Activated CD4-positive, alpha-beta T cell treated with anti-CD3 and anti-CD28 coated beads for 1 hour (primary cell): ENCODE results near the gene ECE1.
A peak's percentile ranks its signal among the peaks of the same experiment; 100 is the strongest.

Source experiments
- DNase-seq: peaks from one replicate; pipeline ENCODE4 v3.0.0-alpha.2; 2020

The ECE1 gene

GRCh38 chr1:21325231-21325718 is 35.0 kb upstream of the ECE1 start:
- no peak for DNase-seq

DNA sequence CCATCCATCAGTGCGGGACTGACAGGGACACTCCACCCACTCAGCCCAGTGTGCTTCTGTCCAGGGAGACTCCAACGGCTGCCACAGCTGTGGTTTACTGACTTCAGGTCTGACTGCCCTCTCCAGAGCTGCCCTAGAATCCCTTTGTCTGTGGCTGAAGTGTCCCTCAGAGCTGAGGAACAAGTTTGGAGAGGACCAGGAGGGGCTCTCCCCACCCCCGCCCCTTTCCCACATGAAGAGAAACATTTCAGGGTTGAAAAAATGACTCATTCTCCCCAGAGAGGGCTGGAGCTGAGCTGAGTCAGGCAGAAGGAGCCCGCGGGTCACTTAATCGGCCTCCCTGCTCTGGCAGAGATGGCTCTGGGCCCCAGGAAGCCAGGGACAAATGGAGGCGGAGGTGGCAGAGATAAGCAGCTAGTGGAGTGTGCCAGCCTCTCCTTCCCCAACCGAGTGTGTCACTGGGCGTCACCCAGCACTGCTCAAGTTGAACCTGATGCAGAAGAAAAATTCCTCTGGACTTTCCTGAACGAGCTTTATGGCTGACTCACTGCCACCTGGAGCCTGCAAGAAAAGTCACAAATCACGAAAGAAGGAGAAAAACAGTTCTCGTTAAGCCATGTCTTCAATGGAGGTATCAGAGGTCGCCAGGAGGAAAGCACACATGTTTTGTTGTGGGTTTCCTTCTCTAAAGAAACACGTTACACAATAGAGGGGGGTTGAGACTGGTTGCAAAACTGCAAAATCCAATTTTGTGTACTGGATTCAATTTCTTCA is 34.3 kb upstream of the ECE1 start:
- DNase-seq, result peak; percentile 52

- no peak for DNase-seq
Observed at GRCh38 chr1:21323091-21323490, 32.8 kb upstream of the ECE1 start.

- no peak for DNase-seq
Observed at GRCh38 chr1:21322681-21323016, 32.4 kb upstream of the ECE1 start.

DNA sequence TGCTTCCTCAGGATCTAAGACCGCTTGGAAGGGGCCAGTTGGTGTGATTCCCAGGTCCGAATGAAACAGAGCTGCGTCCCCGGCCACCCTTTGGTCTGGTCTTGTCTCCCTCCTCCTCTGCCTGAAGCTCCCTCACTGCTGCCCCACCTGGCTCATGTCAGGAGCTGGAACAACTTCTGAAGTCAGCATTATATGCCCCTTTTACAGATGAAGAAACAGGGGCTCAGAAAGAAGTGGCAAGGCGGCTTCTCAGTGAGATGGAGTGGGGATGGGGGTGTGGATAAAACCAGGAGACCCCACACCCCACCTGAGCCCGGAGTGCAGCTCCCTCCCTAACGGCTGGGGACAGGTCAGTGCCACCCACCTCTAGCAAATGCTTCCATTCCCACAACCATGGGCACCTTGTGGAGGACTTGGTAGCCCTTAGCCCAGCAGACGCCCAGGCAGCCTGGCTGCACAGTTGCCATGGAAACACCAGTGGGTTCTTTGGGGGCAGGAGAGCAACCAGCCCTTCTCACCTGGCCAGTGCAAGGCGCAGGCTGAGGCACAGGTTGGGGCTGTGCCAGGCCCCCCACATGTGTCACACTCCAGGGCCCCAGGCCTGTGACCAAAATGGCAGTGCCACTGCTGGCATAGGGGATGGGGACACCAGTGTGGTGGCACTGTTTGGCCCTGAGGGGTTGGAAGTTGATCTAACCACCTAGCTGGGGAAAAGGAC is 31.9 kb upstream of the ECE1 start:
- no peak for DNase-seq

DNA sequence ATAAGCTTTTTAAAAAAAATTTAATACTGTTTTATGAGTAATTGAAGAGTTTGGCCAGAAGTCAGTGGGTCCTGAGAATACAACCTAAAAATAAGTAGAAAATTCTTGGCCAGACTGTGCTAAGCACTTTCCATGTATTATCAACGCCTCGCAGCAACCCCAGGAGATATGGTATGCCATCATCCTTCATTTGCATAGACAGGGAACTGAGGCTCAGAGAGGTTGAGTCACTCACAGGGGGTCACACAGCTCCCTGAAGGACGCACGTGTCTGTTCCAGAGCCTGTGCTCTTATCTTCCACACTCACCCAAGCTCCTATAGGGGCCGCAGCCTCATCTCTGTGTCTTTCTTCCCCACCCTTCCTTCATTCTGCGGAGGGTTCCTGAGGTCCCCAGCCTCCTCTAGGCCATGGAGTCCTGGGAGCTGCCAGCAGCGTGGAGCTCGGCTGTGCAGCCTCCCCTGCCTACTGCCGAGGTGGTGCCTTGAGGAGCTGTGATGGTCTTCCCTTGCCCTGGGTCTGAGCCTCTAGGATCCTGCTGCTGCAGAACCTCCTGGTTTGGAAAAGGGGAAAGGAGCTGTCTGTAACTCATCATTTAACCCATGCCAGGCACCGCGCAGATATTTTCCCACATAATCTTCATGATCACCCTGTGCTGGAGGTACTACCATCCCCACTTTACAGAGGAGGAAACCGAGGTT is 30.3 kb upstream of the ECE1 start:
- DNase-seq, result no peak

- no peak for DNase-seq
Observed at GRCh38 chr1:21319447-21320407, 29.5 kb upstream of the ECE1 start.

DNA sequence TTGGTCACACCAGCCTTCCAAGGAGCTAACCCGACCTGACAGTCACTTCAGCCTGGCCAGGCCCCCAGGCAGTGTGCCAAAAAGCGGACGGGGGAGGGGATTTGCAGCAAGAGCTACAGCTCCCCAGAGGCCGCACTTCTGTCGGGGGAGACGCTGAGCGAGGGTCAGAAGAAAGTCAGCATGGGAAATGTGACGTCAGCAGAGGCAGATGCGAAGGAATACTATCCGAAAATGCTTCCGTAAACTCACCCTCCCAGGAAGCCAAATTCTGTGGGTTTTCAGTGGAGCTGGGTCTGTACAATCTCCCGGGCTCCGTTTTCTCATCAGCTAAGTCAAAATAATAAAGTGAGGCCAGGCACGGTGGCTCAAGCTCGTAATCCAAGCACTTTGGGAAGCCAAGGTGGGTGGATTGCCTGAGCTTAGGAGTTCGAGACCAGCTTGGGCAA is 28.5 kb upstream of the ECE1 start:
- DNase-seq, result no peak

- no peak for DNase-seq
Observed at GRCh38 chr1:21318057-21318713, 27.9 kb upstream of the ECE1 start.

- no peak for DNase-seq
Observed at GRCh38 chr1:21317690-21318043, 27.4 kb upstream of the ECE1 start.

- DNase-seq, result no peak
Observed at GRCh38 chr1:21317035-21317689, 26.9 kb upstream of the ECE1 start.

- no peak for DNase-seq
Observed at GRCh38 chr1:21314743-21315396, 24.6 kb upstream of the ECE1 start.

GRCh38 chr1:21313886-21314721 is 23.8 kb upstream of the ECE1 start:
- DNase-seq, result no peak

DNA sequence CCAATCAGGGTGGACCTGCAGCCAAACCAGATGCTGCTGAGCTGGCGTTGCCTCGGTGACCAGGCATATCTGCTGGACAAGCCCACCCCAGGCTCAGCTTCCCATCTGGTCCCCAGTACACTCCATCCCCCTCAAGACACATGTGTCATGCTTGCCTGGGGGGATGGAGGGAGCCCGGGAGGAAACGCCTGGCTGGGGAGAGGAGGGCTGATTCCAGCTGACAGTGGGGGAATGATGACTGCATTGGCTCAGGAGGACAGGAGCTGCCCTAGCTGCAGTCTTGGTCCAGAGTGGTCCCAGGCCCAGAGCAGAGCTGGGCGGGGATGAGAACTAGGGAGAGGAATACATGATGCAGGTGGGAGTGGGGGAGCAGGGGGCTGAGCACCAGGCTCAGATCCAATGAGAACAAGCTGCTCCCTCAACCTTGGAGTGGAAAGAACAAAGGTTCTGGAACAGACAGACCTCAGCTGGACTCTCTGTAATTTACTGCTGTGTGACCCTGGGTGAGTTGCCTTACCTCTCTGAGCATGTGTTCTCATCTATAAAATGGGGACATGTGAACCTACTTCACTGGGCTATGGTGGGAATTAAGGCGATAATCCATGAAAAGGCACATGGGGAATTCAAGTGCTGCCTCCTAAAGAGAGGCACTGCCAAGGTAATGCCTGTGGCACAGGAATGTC is 23.1 kb upstream of the ECE1 start:
- no peak for DNase-seq

DNA sequence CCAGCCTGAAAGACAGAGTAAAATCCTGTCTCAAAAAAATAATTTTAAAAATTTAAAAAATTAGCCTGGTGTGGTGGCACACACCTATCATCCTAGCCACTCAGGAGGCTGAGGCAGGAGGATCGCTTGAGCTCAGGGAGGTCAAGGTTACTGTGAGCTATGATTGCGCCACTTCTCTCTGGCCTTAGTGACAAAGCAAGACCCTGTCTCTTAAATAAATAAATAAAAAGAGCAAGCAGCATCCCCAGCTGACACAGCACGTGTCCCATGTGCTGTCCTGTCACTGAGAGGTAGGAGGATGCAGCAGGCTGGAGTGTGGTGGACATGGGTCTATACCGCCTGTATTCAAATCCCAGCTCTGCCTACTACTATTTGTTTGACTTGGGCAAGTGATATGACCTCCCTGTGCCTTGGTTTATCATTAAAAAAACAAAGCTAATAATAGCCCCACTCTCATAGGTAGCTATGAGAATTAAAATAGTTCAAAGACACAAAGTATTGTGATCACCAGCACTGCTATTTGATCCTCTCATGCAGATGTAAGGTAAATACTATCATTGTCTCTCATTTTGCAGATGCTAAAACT is 22.2 kb upstream of the ECE1 start:
- no peak for DNase-seq

DNA sequence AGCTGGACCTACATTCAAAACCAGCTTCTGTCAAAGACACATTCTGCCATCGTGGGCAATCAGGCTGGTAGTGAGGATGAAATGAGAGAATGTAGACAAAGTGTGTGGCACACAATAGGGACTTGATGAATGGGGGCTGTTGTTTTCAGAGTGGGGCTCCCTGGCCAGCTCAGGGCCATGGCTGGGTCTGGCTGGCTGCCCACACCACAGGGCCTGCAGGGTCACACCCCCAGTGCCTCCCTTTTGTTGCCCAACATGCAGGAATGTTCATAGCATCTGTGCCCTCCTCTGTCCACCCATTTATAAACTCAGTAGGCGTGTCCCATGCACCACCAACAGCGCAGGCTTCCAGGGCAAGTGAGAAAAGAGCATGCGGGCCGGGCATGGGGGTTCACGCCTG is 20.8 kb upstream of the ECE1 start:
- no peak for DNase-seq

- DNase-seq, result no peak
Observed at GRCh38 chr1:21308847-21309652, 18.8 kb upstream of the ECE1 start.

DNA sequence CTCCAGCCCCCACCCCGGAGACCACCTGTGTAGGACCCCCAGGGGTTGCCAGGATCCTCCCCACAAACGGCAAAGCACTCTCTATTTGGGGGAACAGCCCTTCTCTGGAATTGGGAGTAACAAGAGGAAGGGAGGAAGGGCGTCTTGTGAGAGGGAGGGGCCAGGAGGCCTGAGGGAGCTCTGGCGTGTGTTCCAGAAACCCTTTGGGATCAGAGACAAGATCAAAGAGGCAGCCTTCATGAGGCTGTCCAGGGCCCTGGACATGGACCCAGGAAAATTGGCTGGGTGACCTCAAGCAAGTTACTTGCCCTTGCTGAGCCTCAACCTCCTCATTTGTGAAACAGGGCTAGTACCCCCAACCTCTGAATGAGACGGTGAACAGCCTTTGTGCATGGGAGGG is 18.1 kb upstream of the ECE1 start:
- no peak for DNase-seq
